ENCODE measurements around the gene PDX1. TPM values are rescaled to one million over a fixed set of nuclear protein-coding genes. Genes with fewer than 3 reads are reported as not detected.

Gene PDX1
- total RNA-seq, 2 experiments from 2014 or later: not detected

GRCh38 chr13:27918041-27918917 is 1.5 kb upstream of the PDX1 start:
- Mint-ChIP-seq H3K36me3 (ENCODE audit: low read depth) (peaks cover 6% of the 10 kb centered on the region), H3K4me3 (peak overlapping the region; percentile 10)

GRCh38 chr13:27918918-27919658 is 712 bp upstream of the PDX1 start:
- H3K4me3 Mint-ChIP-seq: no peak overlapping the region
- ChIA-PET POLR2A (no interaction called here), CTCF (interaction anchor here (1.3 to 1.9 kb wide), 4 partner anchors 35 to 123 kb away, joined by 4 to 8 read pairs (median 6); no protein-coding TSS in a partner anchor)
- H3K9me3 Mint-ChIP-seq: no peaks in the 10 kb centered on the region
- peaks cover 6% of the 10 kb centered on the region for H3K36me3 Mint-ChIP-seq (ENCODE audit: low read depth)
- peaks cover 15% of the 10 kb centered on the region for H3K4me1 Mint-ChIP-seq
- DNase-seq: no peak
- peak overlapping the region; percentile 36 for H3K27ac Mint-ChIP-seq
- peaks cover 81% of the 10 kb centered on the region for H3K27me3 Mint-ChIP-seq

More at GRCh38 chr13:27918041-27918917, 1.5 kb upstream of the PDX1 start:
- ChIA-PET CTCF (interaction anchor here (1.8 kb wide), 1 partner anchor 58 kb away, joined by 6 read pairs; no protein-coding TSS in a partner anchor), POLR2A (no interaction called here)
- Mint-ChIP-seq H3K27me3 (peaks cover 81% of the 10 kb centered on the region), H3K27ac (peak overlapping the region; percentile 62), H3K4me1 (peaks cover 15% of the 10 kb centered on the region), H3K9me3 (no peaks in the 10 kb centered on the region)
- DNase-seq: no peak

- Mint-ChIP-seq H3K27ac (peak overlapping the region; percentile 13), H3K4me3 (no peak overlapping the region), H3K27me3 (peaks cover 81% of the 10 kb centered on the region), H3K4me1 (peaks cover 15% of the 10 kb centered on the region), H3K9me3 (no peaks in the 10 kb centered on the region), H3K36me3 (ENCODE audit: low read depth) (peaks cover 6% of the 10 kb centered on the region)
- no peak for DNase-seq
- CTCF ChIA-PET: interaction anchor here (1.3 to 1.9 kb wide), 4 partner anchors 35 to 124 kb away, joined by 4 to 8 read pairs (median 6); no protein-coding TSS in a partner anchor
- POLR2A ChIA-PET: no interaction called here
These were observed 204 bp upstream of the PDX1 start for GRCh38 chr13:27919659-27919933.

GRCh38 chr13:27920677-27921420 is 1.0 kb downstream of the PDX1 start:
- Mint-ChIP-seq H3K27me3 (peaks cover 82% of the 10 kb centered on the region), H3K36me3 (ENCODE audit: low read depth) (peaks cover 6% of the 10 kb centered on the region), H3K9me3 (no peaks in the 10 kb centered on the region), H3K4me1 (peaks cover 15% of the 10 kb centered on the region), H3K27ac (no peak overlapping the region), H3K4me3 (peak overlapping the region; percentile 49)
- ChIA-PET POLR2A (no interaction called here), CTCF (interaction anchor here (1.3 to 1.9 kb wide), 3 partner anchors 33 to 64 kb away, joined by 3 to 8 read pairs (median 6); no protein-coding TSS in a partner anchor)
- no peak for DNase-seq

GRCh38 chr13:27921421-27921960 is 1.7 kb downstream of the PDX1 start:
- peak overlapping the region; percentile 49 for H3K4me3 Mint-ChIP-seq
- POLR2A ChIA-PET: no interaction called here

GRCh38 chr13:27921961-27922882 is 2.4 kb downstream of the PDX1 start:
- Mint-ChIP-seq H3K27me3 (peaks cover 83% of the 10 kb centered on the region), H3K27ac (peak overlapping the region; percentile 9), H3K4me1 (peaks cover 21% of the 10 kb centered on the region), H3K4me3 (no peak overlapping the region), H3K36me3 (ENCODE audit: low read depth) (peaks cover 7% of the 10 kb centered on the region), H3K9me3 (no peaks in the 10 kb centered on the region)
- POLR2A ChIA-PET: no interaction called here
- DNase-seq: no peak
- CTCF ChIA-PET: no interaction called here

More at GRCh38 chr13:27921421-27921960, 1.7 kb downstream of the PDX1 start:
- H3K4me1 Mint-ChIP-seq: peaks cover 16% of the 10 kb centered on the region
- no peak for DNase-seq
- H3K27ac Mint-ChIP-seq: no peak overlapping the region
- peaks cover 83% of the 10 kb centered on the region for H3K27me3 Mint-ChIP-seq
- peaks cover 7% of the 10 kb centered on the region for H3K36me3 Mint-ChIP-seq (ENCODE audit: low read depth)
- no peaks in the 10 kb centered on the region for H3K9me3 Mint-ChIP-seq
- CTCF ChIA-PET: interaction anchor here (1.3 kb wide), 1 partner anchor 39 kb away, joined by 3 read pairs; no protein-coding TSS in a partner anchor

- Mint-ChIP-seq H3K4me1 (peaks cover 21% of the 10 kb centered on the region), H3K36me3 (ENCODE audit: low read depth) (peaks cover 7% of the 10 kb centered on the region), H3K4me3 (peak overlapping the region; percentile 32), H3K9me3 (no peaks in the 10 kb centered on the region), H3K27me3 (peaks cover 84% of the 10 kb centered on the region), H3K27ac (peak overlapping the region; percentile 82)
- no peak for DNase-seq
- CTCF ChIA-PET: no interaction called here
- POLR2A ChIA-PET: no interaction called here
These were observed 3.2 kb downstream of the PDX1 start for GRCh38 chr13:27922883-27923612.

- ChIA-PET CTCF (interaction anchor here (0.7 kb wide), 1 partner anchor 97 kb away, joined by 3 read pairs; no protein-coding TSS in a partner anchor), POLR2A (no interaction called here)
- Mint-ChIP-seq H3K9me3 (no peaks in the 10 kb centered on the region), H3K27me3 (peaks cover 83% of the 10 kb centered on the region), H3K27ac (peak overlapping the region; percentile 82), H3K4me1 (peaks cover 19% of the 10 kb centered on the region), H3K4me3 (peak overlapping the region; percentile 32), H3K36me3 (ENCODE audit: low read depth) (peaks cover 3% of the 10 kb centered on the region)
- no peak for DNase-seq
These were observed 4.2 kb downstream of the PDX1 start for GRCh38 chr13:27923794-27924528.

- Mint-ChIP-seq H3K4me1 (peaks cover 18% of the 10 kb centered on the region), H3K36me3 (ENCODE audit: low read depth) (peaks cover 3% of the 10 kb centered on the region), H3K9me3 (no peaks in the 10 kb centered on the region), H3K27me3 (peaks cover 82% of the 10 kb centered on the region), H3K27ac (no peak overlapping the region), H3K4me3 (no peak overlapping the region)
- POLR2A ChIA-PET: no interaction called here
- CTCF ChIA-PET: no interaction called here
- DNase-seq: no peak
These were observed 4.8 kb downstream of the PDX1 start for GRCh38 chr13:27924529-27925141.

GRCh38 chr13:27925220-27925991 is 5.6 kb downstream of the PDX1 start:
- H3K36me3 Mint-ChIP-seq (ENCODE audit: low read depth): peaks cover 3% of the 10 kb centered on the region
- peaks cover 16% of the 10 kb centered on the region for H3K4me1 Mint-ChIP-seq

More at GRCh38 chr13:27925220-27925991, 5.6 kb downstream of the PDX1 start:
- Mint-ChIP-seq H3K9me3 (no peaks in the 10 kb centered on the region), H3K27me3 (peaks cover 88% of the 10 kb centered on the region), H3K27ac (no peak overlapping the region), H3K4me3 (no peak overlapping the region)
- DNase-seq: no peak
- CTCF ChIA-PET: no interaction called here
- POLR2A ChIA-PET: no interaction called here

All from activated CD4-positive, alpha-beta T cell treated with anti-CD3 and anti-CD28 coated beads, Interleukin-2, amount 10 ng/mL, durations not matched to agents 7 days and 5 days (primary cell).